SKM-1 (cell line): ENCODE data around the gene MKNK2.

ENCODE experiments used
- DNase-seq: peaks from one replicate; lab custom pipeline; 2025; ENCODE audit not compliant: unreplicated experiment; lab: John Stamatoyannopoulos, UW

The MKNK2 gene

DNA sequence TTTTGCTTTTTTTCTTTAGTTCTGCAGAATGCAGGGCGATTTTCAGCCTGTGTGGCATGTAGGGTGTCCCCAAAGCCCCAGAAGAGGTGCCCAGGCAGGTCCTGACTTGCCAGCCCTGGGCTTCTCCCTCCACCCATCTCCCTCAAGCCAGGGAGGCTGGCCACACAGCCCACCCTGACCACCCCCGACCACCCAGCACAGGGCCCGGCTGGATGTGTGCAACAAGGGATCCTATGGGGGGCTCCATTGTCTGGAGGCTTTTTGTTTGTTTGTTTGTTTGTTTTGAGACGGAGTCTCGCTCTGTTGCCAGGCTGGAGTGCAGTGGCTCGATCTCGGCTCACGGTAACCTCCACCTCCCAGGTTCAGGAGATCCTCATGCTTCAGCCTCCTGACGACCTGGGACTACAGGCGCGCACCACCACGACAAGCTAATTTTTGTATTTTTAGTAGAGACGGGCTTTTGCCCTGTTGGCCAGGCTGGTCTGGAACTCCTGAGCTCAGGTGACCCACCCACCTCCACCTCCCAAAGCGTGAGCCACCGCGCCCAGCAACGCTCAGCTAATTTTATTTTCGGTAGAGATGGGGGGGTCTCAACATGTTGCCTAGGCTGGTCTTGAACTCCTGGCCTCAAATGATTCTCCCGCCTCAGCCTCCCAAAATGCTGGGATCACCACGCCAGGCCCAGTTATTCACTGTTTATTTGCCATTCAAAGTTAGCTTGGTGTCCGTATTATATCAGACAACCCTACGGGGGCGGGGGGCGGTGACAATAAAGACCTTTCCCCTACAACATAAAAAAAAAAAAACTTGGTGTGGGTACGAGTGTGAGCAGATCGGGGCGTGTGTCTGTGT, 7.8 kb upstream of the MKNK2 start:
- no peak for DNase-seq

DNA sequence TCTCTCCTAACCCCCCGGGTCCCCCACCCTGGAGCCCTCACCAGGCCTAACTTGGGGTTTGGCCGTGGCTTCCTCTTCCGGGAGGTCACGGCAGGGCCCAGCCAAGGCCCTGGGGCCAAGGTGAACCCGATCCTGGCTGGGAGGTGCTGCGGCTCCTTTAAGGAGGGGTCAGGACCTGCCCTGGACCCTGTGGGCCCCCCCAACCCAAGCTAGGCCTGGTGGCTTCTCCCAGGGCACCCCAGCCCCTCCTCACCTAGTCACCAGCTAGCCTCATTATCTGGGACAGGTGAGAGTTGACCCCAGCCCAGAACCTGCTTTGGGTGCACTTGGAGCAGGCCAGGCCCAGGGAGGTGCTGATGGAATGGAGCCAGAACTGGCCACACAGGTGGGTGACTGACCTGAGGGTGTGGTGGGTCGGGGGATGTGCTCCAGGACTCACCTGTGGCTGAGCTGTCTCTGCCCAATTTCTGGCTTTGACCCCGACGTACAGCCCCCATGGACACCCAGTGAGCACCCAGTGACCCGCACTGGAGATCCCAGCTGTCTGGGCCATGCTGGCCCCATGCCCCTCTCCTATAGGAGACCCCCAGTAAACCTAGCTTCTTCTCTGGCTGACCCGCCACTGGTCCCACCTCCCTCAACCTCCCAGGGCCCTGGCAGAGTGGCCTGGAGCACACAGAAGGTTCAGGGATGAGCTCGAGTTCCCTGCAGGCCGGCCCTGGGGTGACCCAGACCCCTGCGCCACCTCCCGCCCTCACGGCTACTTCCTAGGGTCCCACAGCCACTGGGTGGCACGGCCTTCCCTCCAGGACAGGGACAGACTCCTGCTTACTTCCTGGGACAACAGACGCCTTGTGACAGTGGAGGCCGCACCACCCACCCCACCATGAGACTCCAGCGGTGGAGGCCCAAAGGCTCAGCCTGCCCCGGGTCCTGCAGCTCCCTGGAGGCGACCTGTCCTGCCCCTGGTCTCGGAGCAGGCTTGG, 6.7 kb upstream of the MKNK2 start:
- no peak for DNase-seq

DNA sequence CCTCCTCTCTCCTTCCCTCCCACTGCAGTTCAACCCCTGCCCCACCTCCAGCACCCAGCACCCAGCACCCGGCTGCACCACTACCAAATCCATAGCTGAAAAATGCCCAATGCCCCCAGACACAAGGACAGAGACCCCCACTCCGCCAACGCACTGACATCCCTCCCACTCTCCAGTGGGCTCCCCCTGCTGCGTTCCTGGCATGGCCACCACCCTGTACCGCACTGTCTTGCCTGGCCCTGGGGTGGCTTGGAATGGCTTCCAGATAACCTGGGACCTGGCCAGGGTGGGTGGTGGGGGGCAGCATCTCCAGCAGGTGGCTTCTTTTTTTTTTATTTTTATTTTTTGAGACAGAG, 5.8 kb upstream of the MKNK2 start:
- DNase-seq: no peak

DNA sequence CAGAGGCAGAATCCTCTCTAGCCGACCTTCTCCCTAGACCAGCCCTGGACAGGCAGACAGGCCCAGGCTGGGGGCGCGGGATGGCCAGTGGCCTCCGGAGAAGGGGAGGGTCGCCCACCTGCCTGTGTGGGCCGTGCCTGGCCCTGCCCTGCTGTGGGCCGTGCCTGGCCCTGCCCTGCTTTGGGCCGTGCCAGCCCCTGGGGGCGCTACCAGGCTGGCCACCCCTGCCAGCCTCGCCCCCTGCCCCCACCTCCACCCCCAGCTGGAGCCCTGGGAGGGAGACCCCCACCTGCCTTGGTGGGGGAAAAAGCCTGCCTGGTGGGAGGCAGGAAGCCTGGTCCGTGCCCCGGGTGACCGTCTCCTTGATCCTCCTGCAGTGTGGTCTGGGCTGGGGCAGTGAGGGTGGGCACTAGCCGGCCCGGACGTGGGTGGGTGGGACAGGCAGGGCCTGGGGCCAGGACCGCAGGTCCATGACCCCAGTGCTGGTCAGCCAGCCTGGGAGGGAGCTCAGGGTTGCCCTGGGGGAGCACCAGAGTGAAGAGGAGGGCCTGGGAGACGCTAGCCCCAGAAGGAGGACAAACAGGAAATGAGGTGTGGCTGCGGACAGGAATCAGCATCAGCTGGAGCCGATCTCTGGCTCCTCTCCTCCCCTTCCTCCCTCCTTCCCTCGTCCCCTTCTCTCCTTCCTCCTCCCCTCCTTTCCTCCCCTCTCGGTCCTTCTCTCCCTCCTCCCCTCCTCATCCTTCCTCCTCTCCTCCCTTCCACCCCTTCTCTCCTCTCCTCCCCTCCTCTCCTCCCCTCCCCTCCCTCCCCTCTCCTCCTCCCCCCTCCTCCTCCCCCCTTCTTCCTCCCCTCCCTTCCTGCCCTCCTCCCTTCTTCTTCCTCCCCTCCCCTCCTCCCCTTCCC, 5.1 kb upstream of the MKNK2 start:
- DNase-seq: no peak

DNA sequence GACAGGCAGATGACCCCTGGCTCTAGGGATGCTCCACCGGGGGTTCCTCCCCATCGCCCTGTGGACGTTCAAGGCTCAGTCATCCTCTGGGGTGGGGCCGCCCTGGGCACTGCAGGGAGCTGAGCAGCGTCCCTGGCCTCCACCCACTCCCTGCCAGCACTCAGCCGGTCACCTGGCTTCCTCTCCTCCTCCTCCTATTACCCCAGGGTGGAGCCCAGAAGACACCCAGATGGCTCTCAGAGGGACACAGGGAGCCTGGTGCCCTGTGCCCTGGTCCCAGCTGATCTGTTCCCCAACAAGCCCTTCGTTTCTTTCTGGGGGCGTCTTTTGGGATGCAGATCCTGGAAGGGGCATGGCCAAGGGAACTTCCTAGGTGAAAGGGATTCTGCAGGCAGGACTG, 3.7 kb upstream of the MKNK2 start:
- DNase-seq: no peak

DNA sequence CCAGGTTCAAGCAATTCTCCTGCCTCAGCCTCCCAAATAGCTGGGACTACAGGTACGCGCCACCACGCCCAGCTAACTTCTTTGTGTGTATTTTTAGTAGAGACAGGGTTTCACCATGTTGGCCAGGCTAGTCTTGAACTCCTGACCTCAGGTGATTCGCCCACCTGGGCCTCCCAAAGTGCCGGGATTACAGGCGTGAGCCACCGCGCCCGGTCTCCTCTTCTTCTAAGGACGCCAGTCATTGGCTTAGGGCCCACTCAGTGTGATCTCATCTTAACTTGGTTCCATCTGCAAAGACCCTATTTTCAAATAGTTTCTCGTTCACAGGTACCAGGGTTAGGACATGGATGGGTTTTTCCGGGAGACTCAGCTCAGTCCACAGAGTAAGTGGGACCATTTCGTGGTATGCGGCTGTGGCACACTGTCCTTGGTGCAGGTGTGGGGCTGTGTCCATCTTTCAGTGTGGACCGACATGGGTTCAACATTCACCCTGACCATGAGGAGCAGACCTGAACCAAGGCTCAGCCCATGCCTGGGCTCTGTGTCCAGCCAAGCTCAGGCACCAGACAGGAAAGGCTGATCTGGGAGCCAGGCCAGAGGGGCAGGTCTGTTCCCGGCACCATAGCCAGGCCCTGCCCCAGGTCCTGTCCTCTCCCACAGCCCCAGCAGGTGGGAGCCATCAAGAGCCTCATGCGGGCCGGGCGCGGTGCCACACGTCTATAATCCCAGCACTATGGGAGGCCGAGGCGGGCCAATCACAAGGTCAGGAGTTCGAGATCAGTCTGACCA, 2.8 kb upstream of the MKNK2 start:
- DNase-seq: no peak

DNA sequence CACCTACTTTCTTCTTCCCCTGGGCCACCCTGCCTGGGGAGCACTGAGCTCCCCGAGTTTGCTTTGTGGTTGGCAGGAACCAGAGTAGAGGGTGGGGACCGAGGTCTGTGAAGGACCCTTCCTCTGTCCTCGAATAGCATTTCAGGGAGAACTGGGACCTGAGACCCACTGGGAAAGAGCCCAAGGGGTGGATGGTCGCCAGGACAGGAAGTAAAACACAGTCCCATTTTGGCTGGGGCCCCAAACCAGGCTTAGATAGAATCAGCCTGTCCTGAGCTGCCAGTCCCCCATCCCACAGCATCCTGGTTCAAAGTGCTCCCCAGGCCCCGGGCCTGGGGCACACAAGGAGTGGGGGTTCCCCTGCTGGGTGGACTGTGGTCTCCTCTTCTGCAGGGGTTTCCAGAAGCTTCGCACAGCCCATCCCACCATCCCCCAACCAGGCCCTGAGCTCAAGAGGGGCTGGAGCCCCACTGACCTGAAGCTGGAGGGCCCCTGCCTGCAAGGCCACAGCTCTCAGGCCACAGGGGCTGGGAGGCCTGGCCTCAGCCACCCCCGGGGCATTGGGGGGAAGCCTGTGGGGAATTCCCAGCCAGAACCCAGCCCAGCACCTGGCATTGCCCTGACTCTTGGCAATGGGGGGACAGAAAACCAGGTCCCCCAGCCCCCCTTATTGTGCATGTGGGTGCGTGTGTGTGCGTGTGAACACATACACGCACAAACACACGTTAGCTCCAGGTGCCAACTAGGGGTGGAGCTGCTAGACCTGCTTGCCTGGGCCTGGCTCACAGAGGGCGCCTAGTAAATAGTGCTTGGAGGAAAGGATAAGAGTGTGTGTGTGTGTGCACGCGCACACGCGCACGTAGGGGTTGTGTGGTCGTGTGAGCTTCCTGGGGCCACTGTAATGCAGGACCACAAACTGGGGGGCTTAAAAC, 995 bp upstream of the MKNK2 start:
- no peak for DNase-seq

DNA sequence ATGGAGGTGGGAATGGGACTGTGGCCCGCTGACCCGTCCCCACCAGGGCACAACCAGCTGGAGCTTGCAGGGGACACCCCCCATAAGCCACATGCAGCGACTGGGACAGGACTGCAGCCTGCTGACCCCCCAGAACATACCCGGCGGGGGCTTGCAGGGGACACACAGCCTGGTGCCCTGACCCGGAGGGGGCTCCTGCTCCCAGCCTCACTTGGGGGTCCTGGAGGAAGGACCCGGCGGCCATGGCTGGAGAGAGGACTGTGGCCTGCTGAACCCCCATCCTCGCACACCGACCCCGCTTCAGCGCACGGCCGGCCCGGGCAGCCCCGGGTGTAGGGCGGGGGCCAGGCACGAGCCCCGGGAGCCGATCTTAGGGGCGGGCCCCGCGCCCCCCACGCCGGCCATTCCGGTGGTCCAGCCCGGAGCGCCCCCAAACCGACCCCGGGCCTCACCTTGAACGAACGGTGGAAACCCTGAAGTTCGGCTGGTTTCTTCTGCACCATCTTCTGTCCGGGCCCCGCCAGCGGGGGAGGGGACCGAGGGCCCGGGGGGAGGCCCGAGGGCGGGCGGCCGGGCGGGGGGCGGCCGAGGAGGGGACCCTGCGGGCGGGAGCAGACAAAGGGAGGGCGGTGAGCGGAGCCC, 574 bp downstream of the MKNK2 start:
- DNase-seq: no peak

DNA sequence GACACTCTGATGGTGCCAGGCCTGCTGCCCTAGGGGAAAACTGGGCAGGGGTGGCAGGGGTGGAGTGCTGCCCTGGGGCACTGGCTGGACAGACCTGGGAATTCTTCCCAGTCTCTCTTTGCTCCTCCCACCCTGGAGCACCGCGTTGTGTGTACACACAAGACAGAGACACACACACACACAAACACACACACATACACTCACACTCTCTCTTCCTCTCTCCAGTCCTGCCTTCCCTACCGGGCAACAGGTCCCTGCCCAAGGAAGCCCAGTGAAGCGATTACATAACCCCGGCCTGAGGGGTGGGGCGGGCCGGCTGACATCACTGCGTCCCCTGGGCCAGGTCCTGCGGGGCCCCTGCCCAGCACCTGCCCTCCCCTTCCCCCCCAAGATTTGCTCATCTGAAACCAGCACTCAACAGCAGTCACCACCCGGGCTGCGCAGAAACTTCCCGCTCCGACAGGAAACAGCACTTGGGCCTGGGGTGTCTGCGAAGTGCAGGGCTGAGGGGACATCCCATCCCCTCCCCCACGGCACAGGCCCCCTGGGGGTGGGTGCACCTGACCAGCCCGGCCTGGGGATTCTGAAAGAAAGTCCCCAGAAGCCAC, 1.2 kb downstream of the MKNK2 start:
- DNase-seq: peak; percentile 48

DNA sequence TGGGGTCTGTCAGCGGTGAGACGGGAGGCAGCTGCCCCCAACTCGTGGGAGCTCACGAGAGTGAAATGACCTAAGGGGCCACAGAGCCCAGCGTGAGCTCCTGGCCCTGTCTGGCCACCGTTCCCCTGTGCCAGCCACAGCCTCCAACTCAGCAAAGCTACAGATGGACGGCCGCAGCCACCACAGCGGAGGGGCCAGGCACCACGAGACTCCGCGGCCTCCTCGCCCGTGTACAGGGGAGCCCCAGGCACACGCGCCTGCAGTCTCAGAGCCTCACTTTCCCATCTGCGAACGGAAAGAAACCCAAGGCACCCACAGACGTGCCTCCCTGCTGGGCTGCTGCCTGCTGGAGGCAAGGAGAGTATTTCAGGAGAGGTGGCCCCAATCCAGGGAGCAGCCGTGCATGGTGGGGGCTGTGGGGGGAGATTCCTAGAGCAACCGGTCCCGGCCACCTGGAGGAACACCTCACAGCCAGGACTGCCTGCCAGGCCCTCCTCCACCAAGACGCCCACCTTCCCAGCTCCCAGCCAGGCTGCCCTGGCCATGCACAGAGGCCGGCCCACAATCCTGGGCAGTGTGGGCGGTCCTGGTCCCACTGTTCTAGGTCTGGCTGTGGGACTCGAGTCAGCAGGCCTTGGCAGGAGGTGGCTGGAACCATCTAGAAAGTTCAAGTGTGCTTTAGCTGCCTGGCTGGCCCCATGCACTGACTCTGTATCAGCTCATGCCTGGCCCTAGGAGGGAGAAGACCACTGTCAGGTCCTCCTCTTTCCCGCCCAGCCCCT, 1.9 kb downstream of the MKNK2 start:
- no peak for DNase-seq

DNA sequence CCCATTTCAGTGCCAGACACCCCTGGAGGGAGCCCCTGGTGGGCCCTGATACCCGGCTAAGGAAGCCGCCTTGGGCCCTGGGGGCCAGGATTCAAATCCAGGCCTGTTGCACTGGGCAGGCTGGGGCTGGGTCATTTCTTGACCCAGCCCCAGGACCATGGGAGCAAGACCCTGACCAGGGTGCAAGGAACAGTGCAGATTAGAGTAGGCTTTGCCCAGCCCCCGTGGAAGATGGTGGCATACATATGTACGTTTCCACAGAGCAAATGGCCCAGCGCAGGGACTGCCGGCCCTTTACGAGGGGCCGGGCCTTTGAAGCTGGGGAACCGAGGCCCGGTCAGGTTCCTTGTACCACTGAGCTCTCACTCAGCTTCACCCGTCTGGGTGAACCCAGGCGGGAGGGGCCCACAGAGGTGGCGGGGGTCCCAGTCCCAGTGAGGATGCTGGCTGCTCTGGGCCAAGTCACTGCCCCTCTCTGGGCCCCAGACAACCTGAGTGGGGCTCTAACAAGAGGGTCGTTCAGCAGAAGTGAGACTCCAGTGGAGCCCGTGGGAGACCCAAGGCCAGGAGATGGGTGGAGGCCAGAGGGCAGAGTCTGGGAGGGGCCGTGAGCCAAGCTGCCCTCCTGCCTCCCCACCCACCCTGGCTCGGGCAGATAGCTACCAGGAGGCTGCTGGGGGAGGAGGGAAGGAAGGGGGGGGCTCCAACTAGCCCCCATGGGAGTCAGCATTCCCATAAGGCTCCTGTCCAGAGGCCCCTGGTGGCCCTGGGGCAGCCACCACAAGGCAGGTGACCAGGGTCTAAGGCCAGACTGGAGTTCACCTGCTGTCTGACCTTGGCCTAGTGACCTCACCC, 2.7 kb downstream of the MKNK2 start:
- DNase-seq: no peak

DNA sequence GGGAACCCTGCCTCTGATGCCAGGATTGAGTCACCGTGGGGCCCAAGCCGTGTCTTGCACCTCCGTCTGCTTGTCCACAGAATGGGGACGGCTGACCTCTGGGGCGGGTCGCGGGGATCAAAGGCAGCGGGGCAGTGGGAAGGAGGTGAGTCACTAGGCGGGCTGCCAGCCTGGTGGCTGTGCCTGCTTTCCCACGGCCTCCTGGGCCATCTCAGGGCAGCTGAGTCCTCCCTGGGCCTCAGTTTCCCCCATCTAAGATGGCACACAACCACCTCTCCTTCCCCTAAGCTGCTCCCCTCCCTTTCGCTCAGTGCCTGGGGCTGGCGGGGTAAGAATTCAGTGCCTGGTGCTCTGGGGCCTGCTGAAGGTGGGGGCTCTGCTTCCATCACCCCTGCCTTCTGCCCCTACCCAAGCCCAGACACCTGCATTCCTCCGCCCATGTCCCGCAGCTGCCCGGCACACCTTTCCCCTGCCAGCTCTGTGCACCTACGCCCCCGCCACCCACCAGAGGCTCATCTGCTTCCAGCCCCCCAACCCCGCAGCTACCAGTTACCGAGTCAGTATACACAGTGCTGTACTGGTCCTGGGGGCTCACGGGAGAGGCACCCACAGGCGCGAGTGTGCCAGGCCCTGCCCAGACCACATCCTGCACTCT, 3.5 kb downstream of the MKNK2 start:
- DNase-seq: no peak

DNA sequence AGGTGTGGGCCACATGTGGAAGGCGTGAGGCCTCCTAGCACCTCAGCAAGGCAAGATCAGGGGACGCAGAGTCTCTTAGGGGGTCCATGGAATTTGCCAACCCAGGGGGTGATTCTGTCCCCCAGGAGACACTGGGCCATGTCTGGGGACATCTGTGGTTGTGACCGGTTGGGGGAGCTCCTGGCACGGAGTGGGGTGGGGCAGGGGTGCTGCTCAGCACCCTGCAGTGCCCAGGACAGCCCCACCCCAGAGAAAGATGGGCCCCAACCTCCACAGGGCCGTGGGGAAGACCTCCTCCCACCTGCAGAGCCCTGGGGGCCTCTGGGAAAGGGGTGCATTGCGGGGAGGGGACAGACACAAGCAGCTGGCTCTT, 4.0 kb downstream of the MKNK2 start:
- no peak for DNase-seq

DNA sequence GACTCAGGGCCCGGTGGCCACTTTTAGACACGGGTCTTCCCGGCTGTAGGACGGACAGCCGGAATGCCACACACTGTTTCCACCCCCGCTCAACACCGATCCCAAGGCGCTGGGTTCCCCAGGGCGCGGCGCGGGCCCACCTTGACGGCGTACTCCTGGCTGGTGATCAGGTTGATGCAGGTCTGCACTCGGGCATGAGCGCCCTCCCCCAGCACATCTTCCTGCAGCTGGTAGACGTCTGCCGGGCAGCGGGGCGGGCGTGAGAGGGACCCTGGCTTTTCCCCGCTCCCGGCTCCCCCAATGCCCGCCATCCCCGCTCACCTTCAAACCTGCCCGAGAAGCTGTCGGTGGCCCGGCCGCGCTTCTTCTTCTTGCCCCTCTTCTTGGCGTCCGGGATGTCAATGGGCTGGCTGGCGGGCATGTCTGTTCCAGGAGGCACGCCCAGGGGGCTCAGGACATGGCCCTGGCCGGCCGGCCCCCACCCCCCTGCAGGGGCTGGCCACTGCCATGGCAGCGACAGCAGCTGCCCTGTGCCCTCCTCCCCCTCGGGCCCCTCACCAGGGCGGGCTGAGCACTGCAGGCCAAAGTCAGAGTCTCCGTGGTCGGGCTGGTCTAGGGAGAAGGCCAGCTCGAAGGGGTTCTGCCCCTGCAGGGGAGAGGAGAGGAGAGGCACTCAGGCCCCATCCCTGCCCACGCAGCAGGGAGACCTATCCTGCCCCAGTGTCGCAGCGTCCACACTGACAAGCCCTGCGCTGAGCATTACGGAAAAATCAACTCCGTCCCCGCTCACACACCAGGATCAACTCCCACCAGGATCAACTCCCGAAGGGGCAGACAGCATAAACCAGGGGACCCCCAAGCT, 4.8 kb downstream of the MKNK2 start:
- DNase-seq: no peak

DNA sequence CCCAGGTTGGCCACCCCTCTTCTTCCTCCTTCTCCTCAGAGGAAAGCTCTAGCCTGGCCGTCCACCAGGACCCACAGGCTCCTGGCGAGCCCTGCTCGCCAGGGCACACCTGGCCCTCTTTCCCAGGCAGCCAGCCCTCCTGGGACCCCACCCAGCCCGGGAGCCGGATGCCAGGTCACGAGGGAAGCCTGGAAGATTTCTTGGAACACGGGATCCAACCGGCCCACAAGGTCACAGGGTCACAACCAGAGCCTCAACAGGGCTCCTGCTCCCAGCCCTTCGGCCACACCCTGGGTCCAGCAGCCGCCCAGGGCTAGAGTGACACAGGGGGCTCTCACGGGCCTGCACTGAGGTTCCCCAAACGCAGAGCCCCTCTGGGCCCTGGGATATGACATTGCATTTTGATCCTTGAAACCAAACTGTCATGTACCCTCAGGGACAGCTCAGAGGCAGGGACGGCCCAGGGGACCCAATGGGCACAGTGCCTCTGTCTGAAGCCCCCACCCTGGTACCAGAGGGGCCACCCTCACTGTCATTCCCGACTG, 5.5 kb downstream of the MKNK2 start:
- DNase-seq: no peak
